Gastroesophageal sphincter (tissue), 4 donors: ENCODE results near the gene FBXW7. TPM values are rescaled to one million over a fixed set of nuclear protein-coding genes. Genes with fewer than 3 reads are reported as not detected.
A peak's percentile ranks its signal among the peaks of the same experiment; 100 is the strongest.

ENCODE experiments used
- ATAC-seq: fragments of 150-250 bp; one replicate; pipeline ENCODE4 v1.9.1; 2016; ENCODE audit warnings: mild to moderate bottlenecking, moderate library complexity
- H3K27ac ChIP-seq, 4 donors: fragments of 200-600 bp; sonication (generic) in 3 of 4; 1 replicate in 3 of 4; 2 replicates in 1 of 4; pipeline ENCODE4 v1.5.1; 2016 to 2019
- H3K27me3 ChIP-seq: fragments of 200-600 bp; sonication (generic); one replicate; pipeline ENCODE4 v1.5.1; 2019
- H3K36me3 ChIP-seq, 2 donors: fragments of 200-600 bp; sonication (generic); one replicate each; pipeline ENCODE4 v1.5.1; 2019; ENCODE audit warnings: control low read depth in 1 of 2
- H3K4me1 ChIP-seq, 3 donors: fragments of 200-600 bp; sonication (generic); 1 replicate in 2 of 3; 2 replicates in 1 of 3; pipeline ENCODE4 v1.5.1; 2016 to 2019; ENCODE audit warnings: control low read depth in 2 of 3
- H3K4me3 ChIP-seq, 2 donors: fragments of 200-600 bp; sonication (generic); one replicate each; pipeline ENCODE4 v1.5.1; 2019; ENCODE audit warnings: mild to moderate bottlenecking in 1 of 2, moderate library complexity in 1 of 2
- H3K9me3 ChIP-seq, 3 donors: fragments of 200-600 bp; sonication (generic); one replicate each; pipeline ENCODE4 v1.5.1; 2017 to 2019; ENCODE audit warnings: control low read depth in 2 of 3
- CTCF ChIP-seq, 4 experiments: fragments of 200-600 bp in 2 of 4; fragments of 450-650 bp in 2 of 4; sonication (generic) in 1 of 4; IDR thresholded peaks; one replicate each; pipeline ENCODE4 v1.5.1; 2017 to 2019; ENCODE audit warnings: antibody characterized with exemption in 4 of 4, mild to moderate bottlenecking in 2 of 4, moderate library complexity in 2 of 4
- EP300 ChIP-seq: sonication (generic); formaldehyde crosslinking; IDR thresholded peaks from one replicate; pipeline ENCODE4 v1.6.1; 2017; ENCODE audit warnings: antibody characterized with exemption, mild to moderate bottlenecking
- POLR2A ChIP-seq, 2 donors: fragments of 450-650 bp; IDR thresholded peaks; one replicate each; pipeline ENCODE4 v1.6.1; 2017; ENCODE audit warnings: antibody characterized with exemption in 2 of 2, mild to moderate bottlenecking in 2 of 2, moderate library complexity in 1 of 2
- POLR2AphosphoS5 ChIP-seq: sonication (generic); formaldehyde crosslinking; IDR thresholded peaks from one replicate; pipeline ENCODE4 v1.6.1; 2017; ENCODE audit warnings: antibody characterized with exemption
- WGBS, 2 donors: methylation state at CpG; one replicate each; pipeline ENCODE4 v1.1.5; 2018; ENCODE audit warnings: low coverage in 1 of 2; 5-methylcytosine and 5-hydroxymethylcytosine counted together
- total RNA-seq, 4 donors: library from RNA; depleted of rRNA; stranded (reverse); fragments of >200 nt; gene quantifications; one replicate each; pipeline ENCODE4 v1.1.0, GENCODE V29; 2016

Gene FBXW7
- 100 to 1,000 TPM in 1 of 4 donors, 10 to 100 TPM in 3; 55.1 to 120 (median 85.5) TPM for total RNA-seq

GRCh38 chr4:152535903-152536544 lies at the start of gene FBXW7:
FBXW7 (minus strand) TSS chr4:152536092; CDS start chr4:152411803, 124,289 bp downstream.
- peak; percentile 87 for TF ChIP-seq POLR2AphosphoS5
- peak; percentile 91 for TF ChIP-seq POLR2A (IDR thresholded peaks at IDR 0.05)
- TF ChIP-seq EP300 = no peak
- TF ChIP-seq CTCF (IDR thresholded peaks at IDR 0.05) = no peak
- WGBS, 2 donors = no CpG with 5 or more reads among the region's 63 CpGs
- peaks cover 0 to 64% (median 14%) of the 10 kb centered on the region in 3 donors for H3K4me1 ChIP-seq
- peak within 1 kb of the TSS; percentile 91 to 100 for H3K4me3 ChIP-seq
- peak within 1 kb of the TSS; percentile 91 to 99 (median 96) for H3K27ac ChIP-seq
- peaks cover 0 to 10% of the 10 kb centered on the region in 2 donors for H3K36me3 ChIP-seq
- no peaks in the 10 kb centered on the region for H3K9me3 ChIP-seq
- no peaks in the 10 kb centered on the region for H3K27me3 ChIP-seq
- ATAC-seq = peak; percentile 97

- no peaks in the 10 kb centered on the region for H3K36me3 ChIP-seq
- no peak overlapping the region for H3K4me3 ChIP-seq
- no peaks in the 10 kb centered on the region for H3K27me3 ChIP-seq
- H3K4me1 ChIP-seq = peaks cover 0 to 8% (median 0%) of the 10 kb centered on the region in 3 donors
- 54% methylated on average over 6 to 7 of the region's 7 CpGs for WGBS, 2 donors
- no peaks in the 10 kb centered on the region for H3K9me3 ChIP-seq
- peak overlapping the region in 2 of 4 donors; percentile 39 to 41 for H3K27ac ChIP-seq
- no peak for ATAC-seq
- TF ChIP-seq POLR2A (IDR thresholded peaks at IDR 0.05) (no peak), EP300 (no peak), CTCF (IDR thresholded peaks at IDR 0.05) (no peak), POLR2AphosphoS5 (no peak)
These were observed 49.1 kb upstream of the FBXW7 start for GRCh38 chr4:152585023-152585441.

GRCh38 chr4:152581536-152582160 lies 45.8 kb upstream of the FBXW7 start:
- 75 to 87% methylated on average over 3 of the region's 3 CpGs for WGBS, 2 donors
- TF ChIP-seq POLR2AphosphoS5 = no peak
- no peak for TF ChIP-seq EP300
- no peak for TF ChIP-seq CTCF (IDR thresholded peaks at IDR 0.05)
- TF ChIP-seq POLR2A (IDR thresholded peaks at IDR 0.05) = no peak

GRCh38 chr4:152579916-152580315 lies 44.0 kb upstream of the FBXW7 start:
- WGBS, 2 donors = 90 to 92% methylated on average over 5 to 6 of the region's 6 CpGs
- no peak overlapping the region for H3K27ac ChIP-seq
- no peaks in the 10 kb centered on the region for H3K27me3 ChIP-seq
- no peak for TF ChIP-seq POLR2AphosphoS5
- TF ChIP-seq EP300 = no peak
- TF ChIP-seq POLR2A (IDR thresholded peaks at IDR 0.05) = no peak
- no peak for TF ChIP-seq CTCF (IDR thresholded peaks at IDR 0.05)
- H3K4me3 ChIP-seq = no peak overlapping the region
- no peaks in the 10 kb centered on the region for H3K4me1 ChIP-seq
- H3K9me3 ChIP-seq = no peaks in the 10 kb centered on the region
- no peak for ATAC-seq
- no peaks in the 10 kb centered on the region for H3K36me3 ChIP-seq

More at GRCh38 chr4:152581536-152582160, 45.8 kb upstream of the FBXW7 start:
- no peak overlapping the region for H3K4me3 ChIP-seq
- H3K4me1 ChIP-seq = no peaks in the 10 kb centered on the region
- no peaks in the 10 kb centered on the region for H3K9me3 ChIP-seq
- H3K27ac ChIP-seq = no peak overlapping the region
- ATAC-seq = no peak
- H3K36me3 ChIP-seq = no peaks in the 10 kb centered on the region
- H3K27me3 ChIP-seq = no peaks in the 10 kb centered on the region
